T1000 (cell line): ENCODE results near the gene LRRC10B.

ENCODE experiments used
- DNase-seq: peaks from one replicate; lab custom pipeline; 2025; ENCODE audit warnings: mixed read lengths; lab: John Stamatoyannopoulos, UW

Gene LRRC10B

GRCh38 chr11:61509043-61510029 lies 787 bp downstream of the LRRC10B start:
- DNase-seq = no peak

- DNase-seq = no peak
Measured at GRCh38 chr11:61510166-61510919, 1.8 kb downstream of the LRRC10B start.

GRCh38 chr11:61510974-61511373 lies 2.4 kb downstream of the LRRC10B start:
- no peak for DNase-seq

GRCh38 chr11:61511383-61511782 lies 2.8 kb downstream of the LRRC10B start:
- DNase-seq = no peak

GRCh38 chr11:61512435-61512834 lies 3.9 kb downstream of the LRRC10B start:
- DNase-seq = no peak

- DNase-seq = no peak
Measured at GRCh38 chr11:61513143-61513765, 4.7 kb downstream of the LRRC10B start.

- no peak for DNase-seq
Measured at GRCh38 chr11:61514050-61514917, 5.7 kb downstream of the LRRC10B start.

- no peak for DNase-seq
Measured at GRCh38 chr11:61515686-61516085, 7.1 kb downstream of the LRRC10B start.

- DNase-seq = no peak
Measured at GRCh38 chr11:61516191-61516590, 7.6 kb downstream of the LRRC10B start.

- no peak for DNase-seq
Measured at GRCh38 chr11:61516675-61517572, 8.4 kb downstream of the LRRC10B start.

- no peak for DNase-seq
Measured at GRCh38 chr11:61518032-61518795, 9.7 kb downstream of the LRRC10B start.

- no peak for DNase-seq
Measured at GRCh38 chr11:61522881-61523280, 14.3 kb downstream of the LRRC10B start.

GRCh38 chr11:61524446-61524845 lies 15.9 kb downstream of the LRRC10B start:
- no peak for DNase-seq

GRCh38 chr11:61524963-61525587 lies 16.5 kb downstream of the LRRC10B start:
- DNase-seq = no peak

GRCh38 chr11:61526229-61526628 lies 17.7 kb downstream of the LRRC10B start:
- DNase-seq = no peak

- no peak for DNase-seq
Measured at GRCh38 chr11:61526956-61527731, 18.6 kb downstream of the LRRC10B start.

GRCh38 chr11:61528114-61528513 lies 19.6 kb downstream of the LRRC10B start:
- DNase-seq = no peak

- DNase-seq = no peak
Measured at GRCh38 chr11:61529537-61530225, 21.1 kb downstream of the LRRC10B start.
